ENCODE data around the gene E2F2.

E2F2 gene

DNA sequence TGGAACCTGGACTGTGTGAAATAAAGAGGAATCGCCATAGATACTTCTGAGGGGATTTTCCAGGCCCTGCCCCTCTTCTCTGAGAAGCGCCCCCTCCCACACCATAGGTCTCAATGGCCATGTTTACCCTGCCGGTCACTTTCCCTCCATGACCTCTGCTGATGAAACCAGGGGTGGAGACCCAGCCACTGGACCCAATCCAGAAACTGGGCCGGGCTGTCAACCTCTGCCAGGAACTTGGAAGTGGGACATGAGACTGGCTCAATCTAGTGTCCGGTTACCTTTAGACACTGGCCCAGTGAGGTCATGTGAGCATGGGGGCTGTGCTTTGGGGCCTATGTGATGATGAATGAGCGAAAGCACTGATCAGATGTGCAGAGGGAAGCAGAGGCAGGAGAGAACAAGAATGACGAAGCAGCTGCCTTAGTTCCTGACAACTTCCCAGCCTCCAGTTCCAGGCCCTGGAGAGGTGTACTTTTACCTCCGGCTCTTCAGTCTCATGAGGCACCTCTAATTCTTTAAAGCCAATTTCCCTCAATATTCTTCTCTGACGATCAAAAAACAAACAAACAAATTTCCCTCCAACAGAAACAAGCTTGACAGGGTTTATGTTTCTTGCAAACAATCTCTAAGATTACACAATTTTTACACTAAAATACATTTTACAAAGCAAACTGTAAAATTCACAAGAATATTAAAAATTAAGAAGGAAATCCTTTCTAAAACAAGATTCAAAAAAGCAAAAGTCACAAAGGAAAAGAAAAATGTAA, 52.0 kb downstream of the E2F2 start:
- CTCF ChIA-PET: interaction anchor here (1.0 kb wide), 1 partner anchor 18 kb away, joined by 4 read pairs; no protein-coding TSS in a partner anchor
- H3K4me3 ChIP-seq (ENCODE audit: low read depth, low read length): no peak overlapping the region
- no peaks in the 10 kb centered on the region for H3K36me3 ChIP-seq (ENCODE audit: control insufficient read depth in 2 of 2, insufficient read depth in 1 of 2, low read length in 2 of 2)
- POLR2A ChIA-PET: interaction anchor here (0.5 to 0.6 kb wide), 2 partner anchors 8 to 62 kb away, joined by 5 read pairs; no protein-coding TSS in a partner anchor
- H3K9me3 ChIP-seq (ENCODE audit: control insufficient read depth, insufficient read depth, low read depth, low read length): no peaks in the 10 kb centered on the region
- no peak overlapping the region for H3K27ac ChIP-seq (ENCODE audit: extremely low read depth, low read depth, low read length)
- H3K4me1 ChIP-seq (ENCODE audit: control insufficient read depth, insufficient read depth, low read length): 0 out of 2 replicates have a peak, but pooled peaks cover 2% of the 10 kb centered on the region
- TF ChIP-seq, protein P1, sequence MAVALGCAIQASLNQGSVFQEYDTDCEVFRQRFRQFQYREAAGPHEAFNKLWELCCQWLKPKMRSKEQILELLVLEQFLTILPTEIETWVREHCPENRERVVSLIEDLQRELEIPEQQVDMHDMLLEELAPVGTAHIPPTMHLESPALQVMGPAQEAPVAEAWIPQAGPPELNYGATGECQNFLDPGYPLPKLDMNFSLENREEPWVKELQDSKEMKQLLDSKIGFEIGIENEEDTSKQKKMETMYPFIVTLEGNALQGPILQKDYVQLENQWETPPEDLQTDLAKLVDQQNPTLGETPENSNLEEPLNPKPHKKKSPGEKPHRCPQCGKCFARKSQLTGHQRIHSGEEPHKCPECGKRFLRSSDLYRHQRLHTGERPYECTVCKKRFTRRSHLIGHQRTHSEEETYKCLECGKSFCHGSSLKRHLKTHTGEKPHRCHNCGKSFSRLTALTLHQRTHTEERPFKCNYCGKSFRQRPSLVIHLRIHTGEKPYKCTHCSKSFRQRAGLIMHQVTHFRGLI (tag by site-specific recombination; IDR thresholded peaks at IDR 0.05): no peak
- TF ChIP-seq PRDM1 (tag by site-specific recombination; IDR thresholded peaks at IDR 0.05): peak; percentile 23; the same call in 1 of the 2 replicates
- TF ChIP-seq ZNF560 (tag by site-specific recombination; IDR thresholded peaks at IDR 0.05; ENCODE audit: borderline replicate concordance): no peak
- TF ChIP-seq ZNF214 (tag by site-specific recombination; IDR thresholded peaks at IDR 0.05; ENCODE audit: borderline replicate concordance): no peak
- 0 out of 2 replicates have a peak, but pooled peaks have one; percentile 9 for TF ChIP-seq SP2 (tag by site-specific recombination; IDR thresholded peaks at IDR 0.05)
- no peak for TF ChIP-seq ZNF211 (tag by site-specific recombination; IDR thresholded peaks at IDR 0.05; ENCODE audit: low read depth)
- TF ChIP-seq ATF2 (tag by site-specific recombination; IDR thresholded peaks at IDR 0.05; ENCODE audit: low read depth): no peak
- no peak for TF ChIP-seq ZFP69B (tag by site-specific recombination; IDR thresholded peaks at IDR 0.05)
- TF ChIP-seq, protein P2, sequence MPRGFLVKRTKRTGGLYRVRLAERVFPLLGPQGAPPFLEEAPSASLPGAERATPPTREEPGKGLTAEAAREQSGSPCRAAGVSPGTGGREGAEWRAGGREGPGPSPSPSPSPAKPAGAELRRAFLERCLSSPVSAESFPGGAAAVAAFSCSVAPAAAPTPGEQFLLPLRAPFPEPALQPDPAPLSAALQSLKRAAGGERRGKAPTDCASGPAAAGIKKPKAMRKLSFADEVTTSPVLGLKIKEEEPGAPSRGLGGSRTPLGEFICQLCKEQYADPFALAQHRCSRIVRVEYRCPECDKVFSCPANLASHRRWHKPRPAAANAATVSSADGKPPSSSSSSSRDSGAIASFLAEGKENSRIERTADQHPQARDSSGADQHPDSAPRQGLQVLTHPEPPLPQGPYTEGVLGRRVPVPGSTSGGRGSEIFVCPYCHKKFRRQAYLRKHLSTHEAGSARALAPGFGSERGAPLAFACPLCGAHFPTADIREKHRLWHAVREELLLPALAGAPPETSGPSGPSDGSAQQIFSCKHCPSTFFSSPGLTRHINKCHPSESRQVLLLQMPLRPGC (tag by site-specific recombination; IDR thresholded peaks at IDR 0.05): no peak
- TF ChIP-seq ZNF629 (tag by site-specific recombination; IDR thresholded peaks at IDR 0.05): peak; percentile 36; the same call in 1 of the 2 replicates
- TF ChIP-seq ZIC2 (tag by site-specific recombination; IDR thresholded peaks at IDR 0.05): no peak
- TF ChIP-seq, protein P3, sequence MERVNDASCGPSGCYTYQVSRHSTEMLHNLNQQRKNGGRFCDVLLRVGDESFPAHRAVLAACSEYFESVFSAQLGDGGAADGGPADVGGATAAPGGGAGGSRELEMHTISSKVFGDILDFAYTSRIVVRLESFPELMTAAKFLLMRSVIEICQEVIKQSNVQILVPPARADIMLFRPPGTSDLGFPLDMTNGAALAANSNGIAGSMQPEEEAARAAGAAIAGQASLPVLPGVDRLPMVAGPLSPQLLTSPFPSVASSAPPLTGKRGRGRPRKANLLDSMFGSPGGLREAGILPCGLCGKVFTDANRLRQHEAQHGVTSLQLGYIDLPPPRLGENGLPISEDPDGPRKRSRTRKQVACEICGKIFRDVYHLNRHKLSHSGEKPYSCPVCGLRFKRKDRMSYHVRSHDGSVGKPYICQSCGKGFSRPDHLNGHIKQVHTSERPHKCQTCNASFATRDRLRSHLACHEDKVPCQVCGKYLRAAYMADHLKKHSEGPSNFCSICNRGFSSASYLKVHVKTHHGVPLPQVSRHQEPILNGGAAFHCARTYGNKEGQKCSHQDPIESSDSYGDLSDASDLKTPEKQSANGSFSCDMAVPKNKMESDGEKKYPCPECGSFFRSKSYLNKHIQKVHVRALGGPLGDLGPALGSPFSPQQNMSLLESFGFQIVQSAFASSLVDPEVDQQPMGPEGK (tag by site-specific recombination; IDR thresholded peaks at IDR 0.05): peak; percentile 80
- TF ChIP-seq MZF1 (tag by site-specific recombination; IDR thresholded peaks at IDR 0.05; ENCODE audit: borderline replicate concordance): no peak
- TF ChIP-seq KLF7 (tag by site-specific recombination; IDR thresholded peaks at IDR 0.05; ENCODE audit: borderline replicate concordance): no peak
- peak; percentile 64; the same call in 1 of the 2 replicates for TF ChIP-seq ZNF239 (tag by site-specific recombination; IDR thresholded peaks at IDR 0.05)

DNA sequence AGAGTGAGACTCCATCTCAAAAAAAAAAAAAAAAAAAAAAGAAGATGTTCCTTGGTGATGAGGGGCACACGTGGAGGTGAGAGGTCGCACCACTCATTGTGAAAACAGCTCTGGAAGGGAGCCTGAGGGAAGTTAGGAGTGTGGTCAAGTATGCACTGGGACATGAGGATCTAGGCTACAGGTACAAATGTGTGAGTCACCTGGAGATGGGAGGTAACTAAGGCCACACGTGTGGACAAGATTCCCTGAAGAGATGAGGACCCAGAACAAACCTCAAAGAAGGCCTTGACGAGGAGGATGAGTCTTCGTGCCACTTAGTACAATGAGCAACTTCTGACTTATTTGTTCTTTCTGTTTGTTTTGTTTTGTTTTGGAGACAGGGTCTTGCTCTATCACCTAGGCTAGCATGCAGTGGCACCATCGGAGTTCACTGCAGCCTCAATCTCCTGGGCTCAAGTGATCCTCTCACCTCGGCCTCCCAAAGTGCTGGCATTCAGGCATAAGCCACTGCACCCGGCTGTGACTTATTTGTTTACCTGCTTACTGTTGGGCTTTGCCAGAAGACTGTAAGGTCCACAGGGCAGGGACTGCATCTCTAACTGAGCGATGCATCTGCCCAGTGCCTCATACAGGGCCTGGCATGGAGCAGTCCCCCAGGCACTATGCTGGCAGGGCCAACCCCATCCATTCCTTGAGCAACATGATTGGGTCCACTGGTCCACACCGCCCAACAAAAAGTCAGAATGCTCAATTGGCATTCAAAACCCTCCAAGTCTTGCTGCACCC, 53.5 kb downstream of the E2F2 start:
- Histone ChIP-seq H3K36me3 (ENCODE audit: control insufficient read depth in 2 of 2, insufficient read depth in 1 of 2, low read length in 2 of 2) (no peaks in the 10 kb centered on the region), H3K9me3 (ENCODE audit: control insufficient read depth, insufficient read depth, low read depth, low read length) (no peaks in the 10 kb centered on the region), H3K4me1 (ENCODE audit: control insufficient read depth, insufficient read depth, low read length) (0 out of 2 replicates have a peak, but pooled peaks cover 2% of the 10 kb centered on the region), H3K4me3 (ENCODE audit: low read depth, low read length) (no peak overlapping the region), H3K27ac (ENCODE audit: extremely low read depth, low read depth, low read length) (no peak overlapping the region)
- ChIA-PET POLR2A (no interaction called here), CTCF (interaction anchor here (0.7 kb wide), 1 partner anchor 141 kb away, joined by 3 read pairs; no protein-coding TSS in a partner anchor)
- TF ChIP-seq ZNF645 (tag by site-specific recombination; IDR thresholded peaks at IDR 0.05) (no peak), ZNF501 (tag by site-specific recombination; IDR thresholded peaks at IDR 0.05) (no peak), ZNF138 (tag by site-specific recombination; IDR thresholded peaks at IDR 0.05; ENCODE audit: borderline replicate concordance) (no peak), GFI1B (tag by site-specific recombination; IDR thresholded peaks at IDR 0.05) (no peak), ZNF202 (tag by site-specific recombination; IDR thresholded peaks at IDR 0.05; ENCODE audit: borderline replicate concordance) (no peak), ZNF621 (tag by site-specific recombination; IDR thresholded peaks at IDR 0.05) (no peak), ZNF19 (tag by site-specific recombination; IDR thresholded peaks at IDR 0.05; ENCODE audit: low read depth) (no peak)
- TF ChIP-seq, protein P4, sequence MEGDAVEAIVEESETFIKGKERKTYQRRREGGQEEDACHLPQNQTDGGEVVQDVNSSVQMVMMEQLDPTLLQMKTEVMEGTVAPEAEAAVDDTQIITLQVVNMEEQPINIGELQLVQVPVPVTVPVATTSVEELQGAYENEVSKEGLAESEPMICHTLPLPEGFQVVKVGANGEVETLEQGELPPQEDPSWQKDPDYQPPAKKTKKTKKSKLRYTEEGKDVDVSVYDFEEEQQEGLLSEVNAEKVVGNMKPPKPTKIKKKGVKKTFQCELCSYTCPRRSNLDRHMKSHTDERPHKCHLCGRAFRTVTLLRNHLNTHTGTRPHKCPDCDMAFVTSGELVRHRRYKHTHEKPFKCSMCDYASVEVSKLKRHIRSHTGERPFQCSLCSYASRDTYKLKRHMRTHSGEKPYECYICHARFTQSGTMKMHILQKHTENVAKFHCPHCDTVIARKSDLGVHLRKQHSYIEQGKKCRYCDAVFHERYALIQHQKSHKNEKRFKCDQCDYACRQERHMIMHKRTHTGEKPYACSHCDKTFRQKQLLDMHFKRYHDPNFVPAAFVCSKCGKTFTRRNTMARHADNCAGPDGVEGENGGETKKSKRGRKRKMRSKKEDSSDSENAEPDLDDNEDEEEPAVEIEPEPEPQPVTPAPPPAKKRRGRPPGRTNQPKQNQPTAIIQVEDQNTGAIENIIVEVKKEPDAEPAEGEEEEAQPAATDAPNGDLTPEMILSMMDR (tag by site-specific recombination; IDR thresholded peaks at IDR 0.05): no peak
